IPS DF 6.9 (cell line): ENCODE measurements around the gene TARM1.
A peak's percentile ranks its signal among the peaks of the same experiment; 100 is the strongest.
"Not testable (repeated sequence)": the region's sequence is repeated elsewhere in the genome, so short reads cannot be mapped to it uniquely, and the experiment has no call there.

Source experiments
- DNase-seq: peaks from one replicate; pipeline ENCODE4 v3.0.0-alpha.2; 2013; ENCODE audit warnings: low read depth, low spot score
- H3K27ac ChIP-seq: one replicate; pipeline ENCODE4 v1.5.1; 2013; ENCODE audit warnings: low read length, control low read depth
- H3K27me3 ChIP-seq: 2 replicates; pipeline ENCODE4 v1.6.1; 2013; ENCODE audit warnings: mild to moderate bottlenecking, low read length; ENCODE audit not compliant: control insufficient read depth, insufficient read depth
- H3K36me3 ChIP-seq: 2 replicates; pipeline ENCODE4 v1.6.1; 2013; ENCODE audit warnings: low read length; ENCODE audit not compliant: control insufficient read depth, insufficient read depth
- H3K4me1 ChIP-seq: 2 replicates; pipeline ENCODE4 v1.6.1; 2013; ENCODE audit warnings: low read length; ENCODE audit not compliant: control insufficient read depth, insufficient read depth
- H3K4me3 ChIP-seq: 2 replicates; pipeline ENCODE4 v1.5.1; 2013; ENCODE audit warnings: mild to moderate bottlenecking, low read length
- H3K9me3 ChIP-seq: 2 replicates; pipeline ENCODE4 v1.6.1; 2013; ENCODE audit warnings: low read length, inconsistent platforms; ENCODE audit not compliant: control insufficient read depth, insufficient read depth
- WGBS: extraction: QIAGEN DNeasy Blood & Tissue Kit; methylation state at CpG from one replicate; pipeline ENCODE4 v1.1.7; 2013; ENCODE audit warnings: mixed read lengths, missing lambda C conversion rate; ENCODE audit not compliant: insufficient read length, insufficient coverage; 5-methylcytosine and 5-hydroxymethylcytosine counted together

The TARM1 gene

GRCh38 chr19:54114340-54115108, 33.4 kb upstream of the TARM1 start:
- Histone ChIP-seq H3K27me3 (no peaks in the 10 kb centered on the region), H3K4me1 (no peaks in the 10 kb centered on the region; the same call in 1 of the 2 replicates), H3K4me3 (peak overlapping the region; percentile 51), H3K27ac (no peak overlapping the region), H3K9me3 (no peaks in the 10 kb centered on the region), H3K36me3 (peaks cover 13% of the 10 kb centered on the region)
- no CpG with 5 or more reads among the region's 28 CpGs for WGBS
- no peak for DNase-seq

GRCh38 chr19:54109651-54110050, 28.5 kb upstream of the TARM1 start:
- Histone ChIP-seq H3K27me3 (no peaks in the 10 kb centered on the region), H3K27ac (no peak overlapping the region), H3K4me3 (no peak overlapping the region), H3K36me3 (peaks cover 30% of the 10 kb centered on the region), H3K4me1 (no peaks in the 10 kb centered on the region; the same call in 1 of the 2 replicates), H3K9me3 (no peaks in the 10 kb centered on the region)
- DNase-seq, result no peak
- WGBS, result no CpG with 5 or more reads among the region's 6 CpGs

- Histone ChIP-seq H3K4me3 (no peak overlapping the region), H3K4me1 (no peaks in the 10 kb centered on the region), H3K27ac (no peak overlapping the region), H3K36me3 (peaks cover 30% of the 10 kb centered on the region), H3K27me3 (no peaks in the 10 kb centered on the region), H3K9me3 (no peaks in the 10 kb centered on the region)
- no CpG with 5 or more reads among the region's 7 CpGs for WGBS
- DNase-seq, result no peak
Measured at GRCh38 chr19:54108496-54108895, 27.3 kb upstream of the TARM1 start.

- WGBS, result no CpG with 5 or more reads among the region's 21 CpGs
- DNase-seq, result no peak
- Histone ChIP-seq H3K9me3 (no peaks in the 10 kb centered on the region), H3K27me3 (no peaks in the 10 kb centered on the region), H3K36me3 (peaks cover 30% of the 10 kb centered on the region), H3K4me3 (no peak overlapping the region), H3K4me1 (no peaks in the 10 kb centered on the region), H3K27ac (no peak overlapping the region)
Measured at GRCh38 chr19:54107876-54108490, 26.8 kb upstream of the TARM1 start.

- Histone ChIP-seq H3K4me3 (no peak overlapping the region), H3K27me3 (no peaks in the 10 kb centered on the region), H3K27ac (no peak overlapping the region), H3K4me1 (no peaks in the 10 kb centered on the region), H3K9me3 (no peaks in the 10 kb centered on the region), H3K36me3 (peaks cover 30% of the 10 kb centered on the region)
- WGBS, result no CpG with 5 or more reads among the region's 15 CpGs
- no peak for DNase-seq
Measured at GRCh38 chr19:54106716-54107115, 25.6 kb upstream of the TARM1 start.

GRCh38 chr19:54105796-54106195, 24.6 kb upstream of the TARM1 start:
- no CpG with 5 or more reads among the region's 10 CpGs for WGBS
- peaks cover 28% of the 10 kb centered on the region for H3K36me3 ChIP-seq

GRCh38 chr19:54104998-54105715, 24.0 kb upstream of the TARM1 start:
- no peak for DNase-seq
- H3K27ac ChIP-seq, result no peak overlapping the region
- no peaks in the 10 kb centered on the region for H3K4me1 ChIP-seq
- no peaks in the 10 kb centered on the region for H3K9me3 ChIP-seq
- WGBS, result no CpG with 5 or more reads among the region's 11 CpGs
- H3K4me3 ChIP-seq, result no peak overlapping the region
- peaks cover 24% of the 10 kb centered on the region for H3K36me3 ChIP-seq
- H3K27me3 ChIP-seq, result no peaks in the 10 kb centered on the region

More at GRCh38 chr19:54105796-54106195, 24.6 kb upstream of the TARM1 start:
- H3K27ac ChIP-seq, result no peak overlapping the region
- no peaks in the 10 kb centered on the region for H3K4me1 ChIP-seq
- no peak for DNase-seq
- no peak overlapping the region for H3K4me3 ChIP-seq
- no peaks in the 10 kb centered on the region for H3K9me3 ChIP-seq
- H3K27me3 ChIP-seq, result no peaks in the 10 kb centered on the region

GRCh38 chr19:54102421-54103169, 21.4 kb upstream of the TARM1 start, which contains the start of gene NDUFA3:
TSS of gene NDUFA3 (plus strand) at chr19:54102855. CDS start at chr19:54102879, 24 bp downstream.
- Histone ChIP-seq H3K27ac (no peak within 1 kb of the TSS), H3K27me3 (no peaks in the 10 kb centered on the region), H3K36me3 (peaks cover 3% of the 10 kb centered on the region; the same call in 1 of the 2 replicates), H3K4me1 (no peaks in the 10 kb centered on the region), H3K4me3 (peak within 1 kb of the TSS; percentile 83), H3K9me3 (no peaks in the 10 kb centered on the region)
- DNase-seq, result peak; percentile 99
- no CpG with 5 or more reads among the region's 54 CpGs for WGBS

GRCh38 chr19:54100561-54100960, 19.4 kb upstream of the TARM1 start, which contains the start of gene OSCAR:
TSS of gene OSCAR (minus strand) at chr19:54100803. CDS start at chr19:54100792, 11 bp downstream.
- H3K27ac ChIP-seq, result no peak within 1 kb of the TSS
- no peaks in the 10 kb centered on the region for H3K9me3 ChIP-seq
- no peaks in the 10 kb centered on the region for H3K4me1 ChIP-seq
- no CpG with 5 or more reads among the region's 5 CpGs for WGBS
- no peak for DNase-seq
- H3K27me3 ChIP-seq, result no peaks in the 10 kb centered on the region
- no peak within 1 kb of the TSS for H3K4me3 ChIP-seq
- H3K36me3 ChIP-seq, result no peaks in the 10 kb centered on the region

- not testable (repeated sequence) for H3K4me1 ChIP-seq, H3K27me3 ChIP-seq, H3K9me3 ChIP-seq, DNase-seq, H3K4me3 ChIP-seq, H3K36me3 ChIP-seq, H3K27ac ChIP-seq
- WGBS, result no CpG with 5 or more reads among the region's 9 CpGs
Measured at GRCh38 chr19:54099903-54100255, 18.7 kb upstream of the TARM1 start.
